Loucy (cell line): ENCODE data around the gene HS6ST3.

Experiments
- EZH2phosphoT487 ChIP-seq: fragments of 200-600 bp; IDR thresholded peaks from 2 replicates; pipeline ENCODE4 v1.6.1; 2018; ENCODE audit warnings: antibody characterized with exemption, mild to moderate bottlenecking, moderate library complexity, borderline replicate concordance
- TF ChIP-seq, protein P1 (sequence below): fragments of 200-600 bp; sonication (generic); conservative IDR thresholded peaks from 2 replicates; pipeline ENCODE4 v1.5.1; 2014; ENCODE audit warnings: mild to moderate bottlenecking, antibody characterized with exemption, low read length

DNA sequence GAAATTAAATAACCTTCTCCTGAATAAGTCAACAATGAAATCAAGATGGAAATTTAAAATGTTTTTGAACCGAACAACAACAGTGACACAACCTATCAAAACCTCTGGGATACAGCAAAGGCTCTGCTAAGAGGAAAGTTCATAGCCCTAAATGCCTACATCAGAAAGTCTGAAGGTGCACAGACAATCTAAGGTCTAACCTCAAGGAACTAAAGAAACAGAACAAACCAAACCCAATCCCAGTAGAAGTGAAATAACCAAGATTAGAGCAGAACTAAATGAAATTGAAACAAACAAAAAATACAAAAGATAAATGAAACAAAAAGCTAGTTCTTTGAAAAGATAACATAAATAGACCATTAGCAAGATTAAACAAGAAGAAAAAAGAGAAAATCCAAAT, 45.7 kb upstream of the HS6ST3 start:
- TF ChIP-seq, protein P1, sequence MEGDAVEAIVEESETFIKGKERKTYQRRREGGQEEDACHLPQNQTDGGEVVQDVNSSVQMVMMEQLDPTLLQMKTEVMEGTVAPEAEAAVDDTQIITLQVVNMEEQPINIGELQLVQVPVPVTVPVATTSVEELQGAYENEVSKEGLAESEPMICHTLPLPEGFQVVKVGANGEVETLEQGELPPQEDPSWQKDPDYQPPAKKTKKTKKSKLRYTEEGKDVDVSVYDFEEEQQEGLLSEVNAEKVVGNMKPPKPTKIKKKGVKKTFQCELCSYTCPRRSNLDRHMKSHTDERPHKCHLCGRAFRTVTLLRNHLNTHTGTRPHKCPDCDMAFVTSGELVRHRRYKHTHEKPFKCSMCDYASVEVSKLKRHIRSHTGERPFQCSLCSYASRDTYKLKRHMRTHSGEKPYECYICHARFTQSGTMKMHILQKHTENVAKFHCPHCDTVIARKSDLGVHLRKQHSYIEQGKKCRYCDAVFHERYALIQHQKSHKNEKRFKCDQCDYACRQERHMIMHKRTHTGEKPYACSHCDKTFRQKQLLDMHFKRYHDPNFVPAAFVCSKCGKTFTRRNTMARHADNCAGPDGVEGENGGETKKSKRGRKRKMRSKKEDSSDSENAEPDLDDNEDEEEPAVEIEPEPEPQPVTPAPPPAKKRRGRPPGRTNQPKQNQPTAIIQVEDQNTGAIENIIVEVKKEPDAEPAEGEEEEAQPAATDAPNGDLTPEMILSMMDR: no peak
- no peak for TF ChIP-seq EZH2phosphoT487
